Endothelial cell of umbilical vein (primary cell): ENCODE results near the gene PLPPR5. TPM values are rescaled to one million over a fixed set of nuclear protein-coding genes. Genes with fewer than 3 reads are reported as not detected.

Experiments used
- BruUV-seq: library from RNA; stranded (reverse); fragments of 400-500 nt; replicated peaks from 2 replicates; lab custom pipeline; 2021; lab: Mats Ljungman, UMichigan
- CTCF ChIA-PET: fragments of 300-600, 350-600 bp; sonication (Branson Sonifier 250); formaldehyde crosslinking; loops from one replicate; lab custom pipeline; 2021; ENCODE audit warnings: antibody characterized with exemption, inconsistent platforms; lab: Charles Lee
- POLR2A ChIA-PET: fragments of 300-600, 350-600 bp; sonication (Branson Sonifier 250); formaldehyde crosslinking; loops from one replicate; lab custom pipeline; 2021; ENCODE audit warnings: antibody characterized with exemption, inconsistent platforms; lab: Charles Lee
- DNase-seq: peaks from one replicate; pipeline ENCODE4 v3.0.0-alpha.2; 2011; ENCODE audit warnings: low read depth, low spot score
- FAIRE-seq: peaks from 2 replicates; lab custom pipeline; 2011; peaks lifted over from hg19 to GRCh38; lab: Jason Lieb, UNC
- H2AFZ ChIP-seq: 2 replicates; pipeline ENCODE4 v1.6.0; 2012; ENCODE audit warnings: low read depth, low read length, control low read depth, inconsistent platforms
- H3K27ac ChIP-seq: 2 replicates; pipeline ENCODE4 v1.5.1; 2011; ENCODE audit warnings: low read depth, mild to moderate bottlenecking, control low read depth, low read length, moderate library complexity; ENCODE audit not compliant: insufficient read depth
- H3K27me3 ChIP-seq, 2 experiments: 2 replicates each; pipeline versions ENCODE4 v1.6.0 to v1.6.1; 2011; ENCODE audit warnings: low read length in 2 of 2, mixed read lengths in 1 of 2; ENCODE audit not compliant: control insufficient read depth in 2 of 2, insufficient read depth in 2 of 2
- H3K36me3 ChIP-seq, 2 experiments: 2 replicates in 1 of 2; 3 replicates in 1 of 2; pipeline ENCODE4 v1.5.1; 2011; ENCODE audit warnings: low read length in 2 of 2, mild to moderate bottlenecking in 1 of 2, moderate library complexity in 1 of 2; ENCODE audit not compliant: control insufficient read depth in 2 of 2, insufficient read depth in 2 of 2; ENCODE audit errors: extremely low read depth in 1 of 2
- H3K4me1 ChIP-seq: 3 replicates; pipeline ENCODE4 v1.5.1; 2011; ENCODE audit warnings: mild to moderate bottlenecking, low read length; ENCODE audit not compliant: control insufficient read depth, insufficient read depth; ENCODE audit errors: extremely low read depth
- H3K4me2 ChIP-seq: 2 replicates; pipeline ENCODE4 v1.6.1; 2011; ENCODE audit warnings: low read length, control low read depth, mixed read lengths; ENCODE audit not compliant: insufficient read depth
- H3K4me3 ChIP-seq, 3 experiments: fragments of 200-600 bp in 1 of 3; sonication (generic), shearing (Covaris generic) in 1 of 3; replicated peaks in 1 of 3; 2 replicates each; pipeline ENCODE4 v1.5.1; 2011 to 2016; ENCODE audit warnings: control low read depth in 3 of 3, low read length in 3 of 3, mild to moderate bottlenecking in 2 of 3, inconsistent platforms in 1 of 3, low read depth in 1 of 3, moderate library complexity in 1 of 3; ENCODE audit not compliant: insufficient read depth in 1 of 3
- H3K79me2 ChIP-seq: 2 replicates; pipeline ENCODE4 v1.6.0; 2012; ENCODE audit warnings: low read length, inconsistent platforms; ENCODE audit not compliant: control insufficient read depth, insufficient read depth
- H3K9ac ChIP-seq: replicated peaks from 2 replicates; pipeline ENCODE3; 2011; ENCODE audit warnings: low read length, control low read depth; ENCODE audit not compliant: insufficient read depth; ENCODE audit errors: extremely low read depth
- H3K9me1 ChIP-seq: replicated peaks from 3 replicates; pipeline ENCODE4 v1.6.0; 2011; ENCODE audit warnings: mild to moderate bottlenecking, low read length; ENCODE audit not compliant: control insufficient read depth, insufficient read depth; ENCODE audit errors: extremely low read depth
- H3K9me3 ChIP-seq: replicated peaks from 2 replicates; pipeline ENCODE4 v1.5.1; 2012; ENCODE audit warnings: low read length, inconsistent platforms; ENCODE audit not compliant: control insufficient read depth, insufficient read depth
- H4K20me1 ChIP-seq: replicated peaks from 2 replicates; pipeline ENCODE3; 2011; ENCODE audit warnings: mild to moderate bottlenecking, low read length; ENCODE audit not compliant: control insufficient read depth, insufficient read depth; ENCODE audit errors: extremely low read depth
- EZH2 ChIP-seq: IDR thresholded peaks from 2 replicates; pipeline ENCODE4 v1.6.1; 2012; ENCODE audit warnings: borderline replicate concordance, low read depth, mild to moderate bottlenecking, moderate library complexity, low read length, inconsistent platforms; ENCODE audit not compliant: severe bottlenecking
- FOS ChIP-seq: IDR thresholded peaks from 2 replicates; pipeline ENCODE4 v1.6.1; 2011; ENCODE audit warnings: mild to moderate bottlenecking, low read length, moderate library complexity, borderline replicate concordance; ENCODE audit not compliant: insufficient read depth
- GATA2 ChIP-seq: IDR thresholded peaks from 2 replicates; pipeline ENCODE4 v1.7.0; 2011; ENCODE audit warnings: low read depth, mild to moderate bottlenecking, moderate library complexity, mixed read lengths, low read length; ENCODE audit not compliant: insufficient read length, insufficient read depth
- JUN ChIP-seq: IDR thresholded peaks from 2 replicates; pipeline ENCODE4 v1.6.1; 2011; ENCODE audit warnings: borderline replicate concordance, low read depth; ENCODE audit not compliant: insufficient read length, insufficient read depth
- MYC ChIP-seq: IDR thresholded peaks from one replicate; pipeline ENCODE4 v1.6.1; 2011; ENCODE audit warnings: mild to moderate bottlenecking, low read depth, low read length
- POLR2A ChIP-seq: IDR thresholded peaks from 2 replicates; pipeline ENCODE4 v1.6.1; 2012; ENCODE audit warnings: low read depth, mild to moderate bottlenecking, control low read depth, low read length
- POLR2AphosphoS5 ChIP-seq: IDR thresholded peaks from 2 replicates; pipeline ENCODE4 v1.6.1; 2012; ENCODE audit warnings: low read depth, mild to moderate bottlenecking, control low read depth, low read length, moderate library complexity; ENCODE audit not compliant: insufficient read depth
- dilution Hi-C: fragments of 300-500 bp; cut with MboI; formaldehyde crosslinking; loops from one replicate; pipeline ENCODE4 v1.15.0; 2019; ENCODE audit warnings: low sequenced_read_pairs; ENCODE audit not compliant: extremely low pct_ligation_motif_present
- intact Hi-C: fragments of 100-400 bp; cut with micrococcal nuclease; formaldehyde crosslinking; loops from one replicate; pipeline ENCODE4 v1.10.0; 2022
- polyA plus RNA-seq, 4 experiments: library from polyadenylated mRNA; depleted of rRNA in 3 of 4; stranded (reverse) in 3 of 4; unstranded in 1 of 4; fragments of >200 nt; gene quantifications; 2 replicates each; pipeline versions ENCODE4 v1.2.1 to v1.2.3, GENCODE V29; 2011 to 2012; ENCODE audit warnings: missing spikeins in 1 of 4
- total RNA-seq: library from RNA; stranded (reverse); gene quantifications from 2 replicates; pipeline ENCODE4 v1.2.3, GENCODE V29; 2021
- TF ChIP-seq, protein P1 (sequence below): IDR thresholded peaks from 2 replicates; pipeline ENCODE4 v1.6.1; 2011; ENCODE audit not compliant: insufficient read depth, insufficient read length
- TF ChIP-seq, protein P2 (sequence below), 2 donors: IDR thresholded peaks; 1 replicate in 1 of 2; 2 replicates in 1 of 2; pipeline ENCODE4 v1.5.1; 2011; ENCODE audit warnings: low read length in 2 of 2, mild to moderate bottlenecking in 2 of 2, moderate library complexity in 2 of 2, control low read depth in 1 of 2, inconsistent platforms in 1 of 2, low read depth in 1 of 2; ENCODE audit not compliant: insufficient read depth in 1 of 2; ENCODE audit errors: extremely low read depth in 1 of 2

Gene PLPPR5
- total and polyA plus RNA-seq, 2 donors (not counting 3 experiments of a cell fraction or from before 2014, with no cell fraction given): not detected

DNA sequence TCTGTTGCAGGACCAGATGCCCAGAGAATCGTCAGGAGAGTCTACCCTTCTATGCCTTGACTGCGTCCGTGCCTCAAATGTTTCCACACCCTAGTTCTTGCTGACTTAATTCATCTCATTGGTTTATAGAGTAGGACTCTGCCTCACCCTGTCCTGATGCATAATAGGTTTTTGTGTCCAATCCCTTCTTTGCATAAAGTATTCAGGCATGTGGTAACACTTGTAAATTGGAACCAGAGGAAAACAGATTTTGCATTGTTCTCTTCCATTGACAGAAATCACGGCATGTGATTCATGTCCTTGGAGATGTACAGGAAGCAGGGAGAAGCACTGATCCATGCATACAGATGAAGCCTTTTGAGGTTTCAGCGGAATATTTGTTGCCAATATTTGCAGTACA is 29.5 kb downstream of the PLPPR5 start:
- ChIA-PET POLR2A (no interaction called here), CTCF (no interaction called here)
- TF ChIP-seq, protein P1, sequence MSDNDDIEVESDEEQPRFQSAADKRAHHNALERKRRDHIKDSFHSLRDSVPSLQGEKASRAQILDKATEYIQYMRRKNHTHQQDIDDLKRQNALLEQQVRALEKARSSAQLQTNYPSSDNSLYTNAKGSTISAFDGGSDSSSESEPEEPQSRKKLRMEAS: no peak
- TF ChIP-seq FOS (no peak), EZH2 (no peak), POLR2AphosphoS5 (no peak), GATA2 (no peak), JUN (no peak), POLR2A (no peak), MYC (no peak)
- TF ChIP-seq, protein P2, sequence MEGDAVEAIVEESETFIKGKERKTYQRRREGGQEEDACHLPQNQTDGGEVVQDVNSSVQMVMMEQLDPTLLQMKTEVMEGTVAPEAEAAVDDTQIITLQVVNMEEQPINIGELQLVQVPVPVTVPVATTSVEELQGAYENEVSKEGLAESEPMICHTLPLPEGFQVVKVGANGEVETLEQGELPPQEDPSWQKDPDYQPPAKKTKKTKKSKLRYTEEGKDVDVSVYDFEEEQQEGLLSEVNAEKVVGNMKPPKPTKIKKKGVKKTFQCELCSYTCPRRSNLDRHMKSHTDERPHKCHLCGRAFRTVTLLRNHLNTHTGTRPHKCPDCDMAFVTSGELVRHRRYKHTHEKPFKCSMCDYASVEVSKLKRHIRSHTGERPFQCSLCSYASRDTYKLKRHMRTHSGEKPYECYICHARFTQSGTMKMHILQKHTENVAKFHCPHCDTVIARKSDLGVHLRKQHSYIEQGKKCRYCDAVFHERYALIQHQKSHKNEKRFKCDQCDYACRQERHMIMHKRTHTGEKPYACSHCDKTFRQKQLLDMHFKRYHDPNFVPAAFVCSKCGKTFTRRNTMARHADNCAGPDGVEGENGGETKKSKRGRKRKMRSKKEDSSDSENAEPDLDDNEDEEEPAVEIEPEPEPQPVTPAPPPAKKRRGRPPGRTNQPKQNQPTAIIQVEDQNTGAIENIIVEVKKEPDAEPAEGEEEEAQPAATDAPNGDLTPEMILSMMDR (IDR thresholded peaks at IDR 0.05; ENCODE audit: extremely low read depth in 1 of 2, insufficient read depth in 1 of 2, low read depth in 1 of 2, low read length in 2 of 2): no peak
- Histone ChIP-seq H2AFZ (no peak overlapping the region), H3K4me2 (no peak overlapping the region), H3K79me2 (no peaks in the 10 kb centered on the region), H3K9me3 (no peaks in the 10 kb centered on the region), H3K36me3 (no peaks in the 10 kb centered on the region), H3K4me3 (no peak overlapping the region), H3K27ac (no peak overlapping the region), H3K4me1 (no peaks in the 10 kb centered on the region), H3K9ac (no peak overlapping the region), H4K20me1 (no peaks in the 10 kb centered on the region), H3K27me3 (peaks cover 6 to 28% of the 10 kb centered on the region in 2 experiments), H3K9me1 (no peaks in the 10 kb centered on the region)
- FAIRE-seq (no peak), DNase-seq (no peak)
- intact Hi-C loops: no loop called here
- dilution Hi-C loops: no loop called here
- no TSS peak for BruUV-seq
